GM18861 (cell line): Measurements from ENCODE around the gene FHL3.

Experiments
- ATAC-seq: cut with Tn5 transposase; IDR thresholded peaks from one replicate; pipeline ENCODE4 v1.9.1; 2021; ENCODE audit not compliant: unreplicated experiment

The FHL3 gene

DNA sequence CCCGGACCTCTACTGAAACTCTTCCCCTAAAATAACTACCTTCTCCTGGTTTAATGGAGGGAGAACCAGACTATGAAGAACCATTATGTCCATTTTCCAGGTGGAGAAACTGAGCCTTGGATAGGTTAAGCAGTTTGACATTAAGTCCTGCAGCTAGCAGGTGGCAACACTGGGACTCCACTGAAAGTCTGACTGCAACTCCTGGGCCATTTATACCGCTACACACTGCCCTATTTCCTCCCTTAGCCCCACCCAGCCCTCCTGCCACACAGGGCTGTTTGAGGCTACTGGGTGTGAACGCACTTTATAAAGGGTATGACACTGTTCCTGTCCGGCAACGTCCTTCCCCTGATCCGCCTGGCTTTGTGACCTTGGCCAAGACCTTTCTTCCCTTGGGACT, 58.0 kb downstream of the FHL3 start:
- no peak for ATAC-seq
